GM12878 (cell line): ENCODE results near the gene ANLN. TPM values are rescaled to one million over a fixed set of nuclear protein-coding genes. Genes with fewer than 3 reads are reported as not detected.

ENCODE experiments used
- EP300 ChIP-seq, 2 experiments: fragments of 150-350 bp in 1 of 2; IDR thresholded peaks; 2 replicates each; pipeline ENCODE4 v1.6.1; 2011 to 2012; ENCODE audit warnings: low read depth in 2 of 2, low read length in 2 of 2, borderline replicate concordance in 1 of 2, improper control_type of control experiment in 1 of 2, inconsistent platforms in 1 of 2; ENCODE audit not compliant: control insufficient read depth in 1 of 2
- FOS ChIP-seq: IDR thresholded peaks from 3 replicates; pipeline ENCODE4 v1.6.1; 2011; ENCODE audit warnings: borderline replicate concordance; ENCODE audit not compliant: insufficient read length; ENCODE audit errors: extremely low read depth
- RAD51 ChIP-seq: fragments of 450-650 bp; IDR thresholded peaks from 2 replicates; pipeline ENCODE4 v1.6.1; 2016; ENCODE audit warnings: moderate library complexity, mild to moderate bottlenecking, inconsistent platforms
- polyA plus RNA-seq, 11 experiments: library from polyadenylated mRNA; depleted of rRNA in 4 of 11; unstranded in 6 of 11; stranded (reverse) in 5 of 11; fragments of >200 nt; fragmentation: Nextera tagmentation in 4 of 11; fragmentation: Illumina TruSeq in 1 of 11; extraction: Ambion mirVana in 4 of 11; extraction: Trizol in 1 of 11; gene quantifications; 1 replicate in 1 of 11; 2 replicates in 10 of 11; pipeline versions ENCODE4 v1.2.1 to v1.2.3, GENCODE V29; 2011 to 2016; ENCODE audit warnings: inconsistent platforms in 2 of 11, missing spikeins in 2 of 11, low read depth in 1 of 11
- total RNA-seq, 4 experiments: library from RNA; depleted of rRNA in 3 of 4; stranded (reverse); fragments of >200 nt in 3 of 4; fragmentation: Illumina TruSeq in 1 of 4; extraction: Trizol in 1 of 4; gene quantifications; 2 replicates each; pipeline versions ENCODE4 v1.2.1 to v1.2.3, GENCODE V29; 2013 to 2021
- TF ChIP-seq, protein P1 (sequence below): fragments of 450-650 bp; IDR thresholded peaks from 2 replicates; pipeline ENCODE4 v1.6.1; 2017; ENCODE audit warnings: low read depth, mild to moderate bottlenecking, moderate library complexity

Gene ANLN
- total and polyA plus RNA-seq, 10 of the 15 experiments (the other 5 are each of a cell fraction or from before 2014, with no cell fraction given), result 9.5 to 32.1 (median 24.2) TPM

GRCh38 chr7:36497775-36498174 lies 108.1 kb downstream of the ANLN start (continued):
- TF ChIP-seq RAD51 (no peak), FOS (no peak), EP300 (IDR thresholded peaks at IDR 0.05; ENCODE audit: borderline replicate concordance in 1 of 2, control insufficient read depth in 1 of 2, low read depth in 2 of 2, low read length in 2 of 2) (no peak)
- TF ChIP-seq, protein P1, sequence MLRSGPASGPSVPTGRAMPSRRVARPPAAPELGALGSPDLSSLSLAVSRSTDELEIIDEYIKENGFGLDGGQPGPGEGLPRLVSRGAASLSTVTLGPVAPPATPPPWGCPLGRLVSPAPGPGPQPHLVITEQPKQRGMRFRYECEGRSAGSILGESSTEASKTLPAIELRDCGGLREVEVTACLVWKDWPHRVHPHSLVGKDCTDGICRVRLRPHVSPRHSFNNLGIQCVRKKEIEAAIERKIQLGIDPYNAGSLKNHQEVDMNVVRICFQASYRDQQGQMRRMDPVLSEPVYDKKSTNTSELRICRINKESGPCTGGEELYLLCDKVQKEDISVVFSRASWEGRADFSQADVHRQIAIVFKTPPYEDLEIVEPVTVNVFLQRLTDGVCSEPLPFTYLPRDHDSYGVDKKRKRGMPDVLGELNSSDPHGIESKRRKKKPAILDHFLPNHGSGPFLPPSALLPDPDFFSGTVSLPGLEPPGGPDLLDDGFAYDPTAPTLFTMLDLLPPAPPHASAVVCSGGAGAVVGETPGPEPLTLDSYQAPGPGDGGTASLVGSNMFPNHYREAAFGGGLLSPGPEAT, result no peak

Other genes with a start within 250 kb of the ANLN start
- 0.28 and 0.54 TPM in 2 replicates for gene EEPD1, start 236.6 kb upstream of the ANLN start, total RNA-seq (2014; rRNA removed)
- gene EEPD1, start 236.6 kb upstream of the ANLN start, total RNA-seq (2014; rRNA removed; fragmentation: Illumina TruSeq; extraction: Trizol), result 0.64 and 0.72 TPM in 2 replicates
- 0.45 and 1.0 TPM in 2 replicates for gene EEPD1, start 236.6 kb upstream of the ANLN start, total RNA-seq (2021)
- gene EEPD1, start 236.6 kb upstream of the ANLN start, polyA plus RNA-seq (2011; rRNA removed), result 0.19 and 0.27 TPM in 2 replicates
- 0.98 TPM in 1 of 2 replicates, not detected in the other for gene EEPD1, start 236.6 kb upstream of the ANLN start, polyA plus RNA-seq (2014; fragmentation: Illumina TruSeq; extraction: Trizol)
- under 1 TPM in 1 of 2 experiments, not detected in 1; 0.24 TPM for gene EEPD1, start 236.6 kb upstream of the ANLN start, polyA plus RNA-seq (2014; fragmentation: Nextera tagmentation; extraction: Ambion mirVana)
- 0.30 and 1.2 TPM in 2 replicates for gene EEPD1, start 236.6 kb upstream of the ANLN start, polyA plus RNA-seq (2014; rRNA removed)
- 1 to 10 TPM in 1 of 2 experiments, under 1 TPM in 1; 0.86 to 2.8 TPM for gene EEPD1, start 236.6 kb upstream of the ANLN start, polyA plus RNA-seq (2016; fragmentation: Nextera tagmentation; extraction: Ambion mirVana)